ENCODE results near the gene DIAPH2. TPM values are rescaled to one million over a fixed set of nuclear protein-coding genes. Genes with fewer than 3 reads are reported as not detected.

DIAPH2 gene
- total and polyA plus RNA-seq, 9 of the 15 experiments (the other 6 are each of a cell fraction or from before 2014, with no cell fraction given): 0.01 to 0.18 (median 0.07) TPM; not detected in 1

GRCh38 chrX:97284531-97284930 is 599.9 kb downstream of the DIAPH2 start:
- ATAC-seq: no peak
- Histone ChIP-seq H3K9me3 (replicated peaks; ENCODE audit: control insufficient read depth, insufficient read depth, low read depth, low read length) (no peaks in the 10 kb centered on the region), H3K4me1 (replicated peaks in 1 of 2; ENCODE audit: control insufficient read depth in 2 of 2, insufficient read depth in 2 of 2, low read length in 2 of 2) (no peaks in the 10 kb centered on the region), H2AFZ (ENCODE audit: low read depth, low read length) (no peak overlapping the region), H3K4me3 (no peak overlapping the region), H3K36me3 (ENCODE audit: control insufficient read depth, insufficient read depth, low read length) (no peaks in the 10 kb centered on the region), H3K79me2 (ENCODE audit: control insufficient read depth, insufficient read depth, low read length) (no peaks in the 10 kb centered on the region), H3K9me1 (ENCODE audit: control insufficient read depth, insufficient read depth, low read length) (no peaks in the 10 kb centered on the region), H3K9ac (ENCODE audit: insufficient read depth in 1 of 2, low read depth in 2 of 2, low read length in 2 of 2) (no peak overlapping the region), H3K27me3 (ENCODE audit: control insufficient read depth in 2 of 2, insufficient read depth in 2 of 2, low read length in 2 of 2) (no peaks in the 10 kb centered on the region), H3K27ac (ENCODE audit: extremely low read depth, low read depth, low read length) (no peak overlapping the region), H4K20me1 (replicated peaks; ENCODE audit: control insufficient read depth, insufficient read depth, low read length) (no peaks in the 10 kb centered on the region), H3K4me2 (ENCODE audit: insufficient read depth, low read length) (no peak overlapping the region)
- POLR2A ChIA-PET: interaction anchor here (0.6 kb wide), 1 partner anchor 12 kb away, joined by 4 read pairs; no protein-coding TSS in a partner anchor
- FAIRE-seq: no peak
- BruUV-seq (replicated peaks): no TSS peak
- DNase-seq (ENCODE audit: extremely low read depth in 1 of 4, low spot score in 3 of 4): no peak
- CTCF ChIA-PET (ENCODE audit: low intra/inter-chr PET ratio): no interaction called here
- in situ Hi-C loops (cut with MboI): no loop called here
- intact Hi-C loops (cut with micrococcal nuclease): no loop called here
- 14% methylated on average over 1 of the region's 9 CpGs for WGBS (ENCODE audit: insufficient coverage, low coverage, missing lambda C conversion rate)
- TF ChIP-seq ETV5 (CRISPR knock-in tag; IDR thresholded peaks at IDR 0.05; ENCODE audit: low read depth) (no peak), RBM39 (optimal IDR thresholded peaks at IDR 0.05; ENCODE audit: low read depth, low read length) (no peak), POLR2AphosphoS2 (IDR thresholded peaks at IDR 0.05; ENCODE audit: low read length) (no peak), TFE3 (CRISPR knock-in tag; IDR thresholded peaks at IDR 0.05) (no peak), ZC3H11A (IDR thresholded peaks at IDR 0.05; ENCODE audit: low read depth, low read length) (no peak)

GRCh38 chrX:97290199-97290598 is 605.6 kb downstream of the DIAPH2 start:
- H3K9me1 ChIP-seq (ENCODE audit: control insufficient read depth, insufficient read depth, low read length): no peaks in the 10 kb centered on the region
- H3K9me3 ChIP-seq (replicated peaks; ENCODE audit: control insufficient read depth, insufficient read depth, low read depth, low read length): no peaks in the 10 kb centered on the region
- DNase-seq (ENCODE audit: extremely low read depth in 1 of 4, low spot score in 3 of 4): no peak
- intact Hi-C loops (cut with micrococcal nuclease) (no loop called here), in situ Hi-C loops (cut with MboI) (no loop called here)
- no peak overlapping the region for H3K4me2 ChIP-seq (ENCODE audit: insufficient read depth, low read length)
- no peaks in the 10 kb centered on the region for H3K36me3 ChIP-seq (ENCODE audit: control insufficient read depth, insufficient read depth, low read length)
- WGBS (ENCODE audit: insufficient coverage, low coverage, missing lambda C conversion rate): 0% methylated on average over 1 of the region's 1 CpG
- CTCF ChIA-PET (ENCODE audit: low intra/inter-chr PET ratio): no interaction called here
- POLR2A ChIA-PET: no interaction called here
- H3K4me3 ChIP-seq: no peak overlapping the region
- ATAC-seq: no peak
- no peaks in the 10 kb centered on the region for H3K27me3 ChIP-seq (ENCODE audit: control insufficient read depth in 2 of 2, insufficient read depth in 2 of 2, low read length in 2 of 2)
- H3K9ac ChIP-seq (ENCODE audit: insufficient read depth in 1 of 2, low read depth in 2 of 2, low read length in 2 of 2): no peak overlapping the region
- FAIRE-seq: no peak
- H2AFZ ChIP-seq (ENCODE audit: low read depth, low read length): no peak overlapping the region
- no peaks in the 10 kb centered on the region for H4K20me1 ChIP-seq (replicated peaks; ENCODE audit: control insufficient read depth, insufficient read depth, low read length)
- no TSS peak for BruUV-seq (replicated peaks)
- no peaks in the 10 kb centered on the region for H3K79me2 ChIP-seq (ENCODE audit: control insufficient read depth, insufficient read depth, low read length)
- H3K4me1 ChIP-seq (replicated peaks in 1 of 2; ENCODE audit: control insufficient read depth in 2 of 2, insufficient read depth in 2 of 2, low read length in 2 of 2): no peaks in the 10 kb centered on the region
- H3K27ac ChIP-seq (ENCODE audit: extremely low read depth, low read depth, low read length): no peak overlapping the region
- TF ChIP-seq ZNF583 (CRISPR knock-in tag; IDR thresholded peaks at IDR 0.05) (no peak), MAX (CRISPR knock-in tag; IDR thresholded peaks at IDR 0.05) (no peak), BCOR (IDR thresholded peaks at IDR 0.05) (no peak), MBD1 (CRISPR knock-in tag; IDR thresholded peaks at IDR 0.05) (no peak), XRCC4 (IDR thresholded peaks at IDR 0.05; ENCODE audit: extremely low read depth, insufficient read depth, insufficient read length) (no peak), RNF2 (IDR thresholded peaks at IDR 0.05) (no peak), ZNF280A (IDR thresholded peaks at IDR 0.05; ENCODE audit: low read depth, partially characterized antibody) (no peak)
